Fibroblast of lung (primary cell): Measurements from ENCODE around the gene SPOCK1. TPM values are rescaled to one million over a fixed set of nuclear protein-coding genes. Genes with fewer than 3 reads are reported as not detected.

Experiments
- DNase-seq, 2 donors: peaks; one replicate each; pipeline versions ENCODE4 v3.0.0 to v3.0.0-alpha.2; 2010; ENCODE audit warnings: low read depth in 2 of 2
- H2AFZ ChIP-seq: 2 replicates; pipeline ENCODE4 v1.5.1; 2012; ENCODE audit warnings: low read length, control low read depth, inconsistent platforms
- H3K27ac ChIP-seq: 2 replicates; pipeline ENCODE4 v1.5.1; 2011; ENCODE audit warnings: low read length, control low read depth; ENCODE audit not compliant: insufficient read depth
- H3K27me3 ChIP-seq: 2 replicates; pipeline ENCODE4 v1.5.1; 2011; ENCODE audit warnings: mild to moderate bottlenecking, low read length; ENCODE audit not compliant: control insufficient read depth, insufficient read depth
- H3K36me3 ChIP-seq: 2 replicates; pipeline ENCODE4 v1.5.1; 2011; ENCODE audit warnings: low read length; ENCODE audit not compliant: control insufficient read depth, insufficient read depth
- H3K4me1 ChIP-seq: 2 replicates; pipeline ENCODE4 v1.5.1; 2011; ENCODE audit warnings: low read length; ENCODE audit not compliant: control insufficient read depth, insufficient read depth; ENCODE audit errors: extremely low read depth
- H3K4me2 ChIP-seq: 2 replicates; pipeline ENCODE4 v1.5.1; 2011; ENCODE audit warnings: low read length, control low read depth; ENCODE audit not compliant: insufficient read depth; ENCODE audit errors: extremely low read depth
- H3K4me3 ChIP-seq, 4 experiments: fragments of 200-600 bp in 1 of 4; sonication (generic) in 1 of 4; replicated peaks in 1 of 4; 2 replicates each; pipeline ENCODE4 v1.5.1; 2011 to 2016; ENCODE audit warnings: low read length in 4 of 4, low read depth in 3 of 4, mild to moderate bottlenecking in 3 of 4, control low read depth in 2 of 4, inconsistent platforms in 1 of 4, mixed read lengths in 1 of 4; ENCODE audit not compliant: insufficient read depth in 1 of 4; ENCODE audit errors: control extremely low read depth in 1 of 4
- H3K79me2 ChIP-seq: 2 replicates; pipeline ENCODE4 v1.5.1; 2012; ENCODE audit warnings: mild to moderate bottlenecking, low read length, inconsistent platforms; ENCODE audit not compliant: control insufficient read depth, insufficient read depth
- H3K9ac ChIP-seq: 2 replicates; pipeline ENCODE4 v1.5.1; 2011; ENCODE audit warnings: mild to moderate bottlenecking, low read length, control low read depth; ENCODE audit not compliant: insufficient read depth
- H3K9me3 ChIP-seq: 2 replicates; pipeline ENCODE4 v1.5.1; 2012; ENCODE audit warnings: low read depth, low read length; ENCODE audit not compliant: control insufficient read depth, insufficient read depth
- H4K20me1 ChIP-seq: 2 replicates; pipeline ENCODE4 v1.5.1; 2011; ENCODE audit warnings: low read length; ENCODE audit not compliant: control insufficient read depth, insufficient read depth; ENCODE audit errors: extremely low read depth
- CTCF ChIP-seq, 2 donors: IDR thresholded peaks in 1 of 2; conservative IDR thresholded peaks in 1 of 2; 1 replicate in 1 of 2; 2 replicates in 1 of 2; pipeline ENCODE4 v1.5.1; 2011 to 2012; ENCODE audit warnings: low read length in 2 of 2, control low read depth in 1 of 2, inconsistent platforms in 1 of 2, low read depth in 1 of 2, mild to moderate bottlenecking in 1 of 2
- EZH2 ChIP-seq: IDR thresholded peaks from 2 replicates; pipeline ENCODE4 v1.5.1; 2012; ENCODE audit warnings: low read length, control low read depth, mild to moderate bottlenecking; ENCODE audit errors: missing control alignments
- polyA plus RNA-seq, 2 donors: library from polyadenylated mRNA; depleted of rRNA in 1 of 2; stranded (reverse) in 1 of 2; unstranded in 1 of 2; fragments of >200 nt; gene quantifications; 2 replicates each; pipeline ENCODE4 v1.2.1, GENCODE V29; 2011 to 2012; ENCODE audit warnings: missing spikeins in 1 of 2
- total RNA-seq: library from RNA; depleted of rRNA; stranded (reverse); fragments of >200 nt; gene quantifications from 2 replicates; pipeline ENCODE4 v1.2.1, GENCODE V29; 2014

The SPOCK1 gene
- total and polyA plus RNA-seq, 2 donors (not counting 1 experiment from before 2014, with no cell fraction given), result 11.1 to 34.9 TPM

DNA sequence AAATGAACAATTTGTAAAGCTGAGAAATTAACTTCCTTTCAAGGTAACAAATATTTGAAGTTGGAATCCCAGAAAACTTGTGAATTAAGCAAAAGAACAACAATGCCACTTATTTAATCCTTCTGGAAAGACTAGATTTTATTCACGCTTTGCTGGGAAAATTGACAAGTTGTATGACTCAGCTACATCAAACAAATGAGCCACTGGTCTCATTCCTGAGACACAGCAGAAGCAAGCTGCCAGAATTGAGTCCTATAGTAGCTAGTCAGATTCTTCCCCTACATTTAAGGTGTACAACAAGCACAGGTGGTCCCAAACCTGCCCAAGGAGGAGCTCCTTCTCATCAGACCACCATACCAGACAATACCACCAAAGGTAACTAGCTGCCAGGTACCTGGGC lies 280.7 kb downstream of the SPOCK1 start:
- H2AFZ ChIP-seq, result no peak overlapping the region
- H3K9ac ChIP-seq, result no peak overlapping the region
- TF ChIP-seq EZH2 (no peak), CTCF (conservative IDR thresholded peaks at IDR 0.05 in 1 of 2, IDR thresholded peaks at IDR 0.05 in 1 of 2; ENCODE audit: low read depth in 1 of 2, low read length in 2 of 2) (no peak)

GRCh38 chr5:137217599-137218200 lies 281.4 kb downstream of the SPOCK1 start:
- no peak overlapping the region for H3K9ac ChIP-seq
- H3K27ac ChIP-seq, result no peak overlapping the region
- no peaks in the 10 kb centered on the region for H3K79me2 ChIP-seq
- TF ChIP-seq CTCF (conservative IDR thresholded peaks at IDR 0.05 in 1 of 2, IDR thresholded peaks at IDR 0.05 in 1 of 2; ENCODE audit: low read depth in 1 of 2, low read length in 2 of 2) (no peak), EZH2 (no peak)
- peak in 1 of 2 donors; percentile 92 for DNase-seq
- H3K4me2 ChIP-seq, result no peak overlapping the region
- no peaks in the 10 kb centered on the region for H3K36me3 ChIP-seq
- no peak overlapping the region for H2AFZ ChIP-seq
- no peaks in the 10 kb centered on the region for H3K9me3 ChIP-seq
- no peaks in the 10 kb centered on the region for H3K27me3 ChIP-seq
- no peaks in the 10 kb centered on the region for H4K20me1 ChIP-seq
- no peak overlapping the region for H3K4me3 ChIP-seq
- no peaks in the 10 kb centered on the region for H3K4me1 ChIP-seq

More for the DNA sequence above, 280.7 kb downstream of the SPOCK1 start:
- Histone ChIP-seq H3K36me3 (no peaks in the 10 kb centered on the region), H3K4me1 (no peaks in the 10 kb centered on the region), H3K27ac (no peak overlapping the region), H3K27me3 (no peaks in the 10 kb centered on the region), H3K4me3 (no peak overlapping the region), H4K20me1 (no peaks in the 10 kb centered on the region), H3K4me2 (no peak overlapping the region), H3K9me3 (no peaks in the 10 kb centered on the region), H3K79me2 (no peaks in the 10 kb centered on the region)
- DNase-seq, result peak in 1 of 2 donors; percentile 84

GRCh38 chr5:137216976-137217598 lies 282.0 kb downstream of the SPOCK1 start:
- H3K4me1 ChIP-seq, result no peaks in the 10 kb centered on the region
- H3K4me2 ChIP-seq, result no peak overlapping the region
- no peaks in the 10 kb centered on the region for H3K9me3 ChIP-seq
- no peak for DNase-seq
- TF ChIP-seq EZH2 (no peak), CTCF (conservative IDR thresholded peaks at IDR 0.05 in 1 of 2, IDR thresholded peaks at IDR 0.05 in 1 of 2; ENCODE audit: low read depth in 1 of 2, low read length in 2 of 2) (no peak)
- H3K79me2 ChIP-seq, result no peaks in the 10 kb centered on the region
- H3K27ac ChIP-seq, result no peak overlapping the region
- no peaks in the 10 kb centered on the region for H4K20me1 ChIP-seq
- H3K36me3 ChIP-seq, result no peaks in the 10 kb centered on the region
- H3K9ac ChIP-seq, result no peak overlapping the region
- no peak overlapping the region for H3K4me3 ChIP-seq
- no peak overlapping the region for H2AFZ ChIP-seq
- no peaks in the 10 kb centered on the region for H3K27me3 ChIP-seq
